ENCODE results near the gene DUSP2.

Gene DUSP2

GRCh38 chr2:96113367-96113677 lies 31.9 kb downstream of the DUSP2 start:
- no peak for DNase-seq

GRCh38 chr2:96112501-96113366 lies 32.5 kb downstream of the DUSP2 start:
- no peak for DNase-seq

GRCh38 chr2:96111823-96112500 lies 33.3 kb downstream of the DUSP2 start:
- no peak for DNase-seq

- DNase-seq = no peak
Measured at GRCh38 chr2:96111257-96111640, 34.0 kb downstream of the DUSP2 start.

GRCh38 chr2:96110621-96111256 lies 34.5 kb downstream of the DUSP2 start:
- no peak for DNase-seq

- DNase-seq = no peak
Measured at GRCh38 chr2:96109931-96110511, 35.2 kb downstream of the DUSP2 start.

- DNase-seq = no peak
Measured at GRCh38 chr2:96109361-96109680, 35.9 kb downstream of the DUSP2 start.

- peak; percentile 24 for DNase-seq
Measured at GRCh38 chr2:96108541-96109360, 36.5 kb downstream of the DUSP2 start.

GRCh38 chr2:96108151-96108540 lies 37.1 kb downstream of the DUSP2 start:
- DNase-seq = no peak

- no peak for DNase-seq
Measured at GRCh38 chr2:96107708-96108065, 37.6 kb downstream of the DUSP2 start.

- no peak for DNase-seq
Measured at GRCh38 chr2:96106991-96107707, 38.1 kb downstream of the DUSP2 start.

GRCh38 chr2:96105994-96106715 lies 39.1 kb downstream of the DUSP2 start:
- no peak for DNase-seq

- no peak for DNase-seq
Measured at GRCh38 chr2:96105152-96105915, 39.9 kb downstream of the DUSP2 start.

GRCh38 chr2:96104487-96104861 lies 40.8 kb downstream of the DUSP2 start:
- no peak for DNase-seq

GRCh38 chr2:96103761-96104486 lies 41.3 kb downstream of the DUSP2 start:
- no peak for DNase-seq

- DNase-seq = no peak
Measured at GRCh38 chr2:96103187-96103601, 42.0 kb downstream of the DUSP2 start.

GRCh38 chr2:96102596-96103186 lies 42.5 kb downstream of the DUSP2 start:
- no peak for DNase-seq

- DNase-seq = no peak
Measured at GRCh38 chr2:96100893-96101304, 44.3 kb downstream of the DUSP2 start.
